GM12878 (cell line): ENCODE measurements around the gene AFTPH. TPM values are rescaled to one million over a fixed set of nuclear protein-coding genes. Genes with fewer than 3 reads are reported as not detected.

Source experiments
- ATAC-seq: fragments of 200-7000 bp; cut with Tn5 transposase; 3 replicates; pipeline ENCODE4 v1.9.1; 2020; ENCODE audit warnings: mild to moderate bottlenecking, moderate library complexity
- BruUV-seq: library from RNA; stranded (reverse); fragments of 400-500 nt; replicated peaks from 2 replicates; lab custom pipeline; 2021; lab: Mats Ljungman, UMichigan
- CTCF ChIA-PET: fragments of 300-600 bp; sonication (Branson Sonifier 250); formaldehyde crosslinking; extraction: SDS; loops from one replicate; lab custom pipeline; 2021; ENCODE audit warnings: inconsistent platforms; lab: Yijun Ruan, JAX
- POLR2A ChIA-PET: fragments of 350-600 bp; formaldehyde crosslinking; extraction: SDS; loops from one replicate; lab custom pipeline; 2021; ENCODE audit warnings: inconsistent platforms; lab: Charles Lee
- RAD21 ChIA-PET: fragments of 300-600 bp; sonication (Branson Sonifier 250); formaldehyde crosslinking; loops from one replicate; lab custom pipeline; 2023; ENCODE audit warnings: antibody characterized with exemption; ENCODE audit not compliant: unreplicated experiment; lab: Charles Lee
- SMC1A ChIA-PET: fragments of 300-600 bp; sonication (Branson Sonifier 250); formaldehyde crosslinking; loops from one replicate; lab custom pipeline; 2023; ENCODE audit not compliant: unreplicated experiment, uncharacterized antibody; lab: Charles Lee
- DNase-seq: peaks from one replicate; pipeline ENCODE4 v3.0.0-alpha.2; 2011; ENCODE audit warnings: low read depth, low spot score
- FAIRE-seq: peaks from 3 replicates; lab custom pipeline; 2011; peaks lifted over from hg19 to GRCh38; lab: Jason Lieb, UNC
- H2AFZ ChIP-seq: 2 replicates; pipeline ENCODE4 v1.6.0; 2011; ENCODE audit warnings: low read depth, low read length, control low read depth; ENCODE audit not compliant: control insufficient read depth
- H3K27ac ChIP-seq: 2 replicates; pipeline ENCODE4 v1.5.1; 2011; ENCODE audit warnings: control low read depth; ENCODE audit not compliant: control insufficient read depth, insufficient read depth
- H3K27me3 ChIP-seq, 2 experiments: replicated peaks in 1 of 2; 2 replicates each; pipeline versions ENCODE4 v1.6.0 to v1.6.1; 2011; ENCODE audit warnings: low read length in 1 of 2; ENCODE audit not compliant: control insufficient read depth in 2 of 2, insufficient read depth in 2 of 2
- H3K36me3 ChIP-seq, 2 experiments: 2 replicates each; pipeline ENCODE4 v1.5.1; 2011; ENCODE audit warnings: low read length in 1 of 2; ENCODE audit not compliant: control insufficient read depth in 2 of 2, insufficient read depth in 2 of 2
- H3K4me1 ChIP-seq: 2 replicates; pipeline ENCODE4 v1.6.1; 2011; ENCODE audit warnings: mild to moderate bottlenecking, low read length, moderate library complexity, mixed read lengths; ENCODE audit not compliant: control insufficient read depth, insufficient read depth
- H3K4me2 ChIP-seq: 2 replicates; pipeline ENCODE4 v1.6.0; 2011; ENCODE audit warnings: control low read depth; ENCODE audit not compliant: control insufficient read depth, insufficient read depth
- H3K4me3 ChIP-seq: fragments of 200-600 bp; sonication (generic); 2 replicates; pipeline ENCODE4 v1.5.1; 2016
- H3K79me2 ChIP-seq: 2 replicates; pipeline ENCODE4 v1.6.0; 2011; ENCODE audit warnings: low read length; ENCODE audit not compliant: control insufficient read depth, insufficient read depth
- H3K9ac ChIP-seq: 2 replicates; pipeline ENCODE4 v1.8.0; 2011; ENCODE audit warnings: low read length, control low read depth, mixed read lengths; ENCODE audit not compliant: control insufficient read depth, insufficient read depth
- H3K9me3 ChIP-seq: replicated peaks from 3 replicates; pipeline ENCODE4 v1.5.1; 2011; ENCODE audit warnings: mild to moderate bottlenecking, low read length; ENCODE audit not compliant: control insufficient read depth, insufficient read depth
- H4K20me1 ChIP-seq: 2 replicates; pipeline ENCODE4 v1.6.0; 2011; ENCODE audit not compliant: control insufficient read depth, insufficient read depth
- CREB1 ChIP-seq: IDR thresholded peaks from 2 replicates; pipeline ENCODE4 v1.6.1; 2012; ENCODE audit warnings: low read depth, mild to moderate bottlenecking, inconsistent platforms
- FOXM1 ChIP-seq: IDR thresholded peaks from 2 replicates; pipeline ENCODE4 v1.6.1; 2012; ENCODE audit warnings: low read depth, mild to moderate bottlenecking, inconsistent platforms, low read length, moderate library complexity
- GATAD2B ChIP-seq: fragments of 450-650 bp; conservative IDR thresholded peaks from 2 replicates; pipeline ENCODE4 v1.6.1; 2017; ENCODE audit warnings: low read depth, mild to moderate bottlenecking, moderate library complexity
- IKZF1 ChIP-seq: fragments of 450-650 bp; conservative IDR thresholded peaks from 2 replicates; pipeline ENCODE4 v1.6.1; 2017; ENCODE audit warnings: antibody characterized with exemption, mild to moderate bottlenecking
- IRF4 ChIP-seq: IDR thresholded peaks from 2 replicates; pipeline ENCODE4 v1.6.1; 2011; ENCODE audit warnings: low read depth, low read length
- JUNB ChIP-seq: IDR thresholded peaks from 2 replicates; pipeline ENCODE4 v1.6.1; 2016; ENCODE audit warnings: antibody characterized with exemption, mild to moderate bottlenecking
- JUND ChIP-seq: IDR thresholded peaks from 2 replicates; pipeline ENCODE4 v1.6.1; 2012; ENCODE audit warnings: low read depth, mild to moderate bottlenecking, low read length, improper control_type of control experiment, moderate library complexity
- MEF2B ChIP-seq: fragments of 450-650 bp; IDR thresholded peaks from 2 replicates; pipeline ENCODE4 v1.6.1; 2018; ENCODE audit warnings: mild to moderate bottlenecking, moderate library complexity; ENCODE audit not compliant: partially characterized antibody, poor library complexity, severe bottlenecking
- MTA3 ChIP-seq: IDR thresholded peaks from 2 replicates; pipeline ENCODE4 v1.6.1; 2012; ENCODE audit warnings: low read length, inconsistent platforms, borderline replicate concordance
- NFIC ChIP-seq: IDR thresholded peaks from 2 replicates; pipeline ENCODE4 v1.6.1; 2012; ENCODE audit warnings: low read depth, mild to moderate bottlenecking, inconsistent platforms, low read length, moderate library complexity
- POLR2AphosphoS5 ChIP-seq: IDR thresholded peaks from 2 replicates; pipeline ENCODE4 v1.6.1; 2011; ENCODE audit warnings: mild to moderate bottlenecking, low read length, inconsistent platforms
- SPI1 ChIP-seq: IDR thresholded peaks from 2 replicates; pipeline ENCODE4 v1.6.1; 2011; ENCODE audit warnings: low read depth, mild to moderate bottlenecking, low read length, moderate library complexity, borderline replicate concordance; ENCODE audit not compliant: insufficient read depth
- SREBF2 ChIP-seq: IDR thresholded peaks from 2 replicates; pipeline ENCODE4 v1.6.1; 2012; ENCODE audit warnings: mild to moderate bottlenecking, low read length
- TCF12 ChIP-seq: IDR thresholded peaks from 2 replicates; pipeline ENCODE4 v1.6.1; 2011; ENCODE audit warnings: low read depth, mild to moderate bottlenecking, low read length
- YBX1 ChIP-seq: fragments of 450-650 bp; IDR thresholded peaks from 2 replicates; pipeline ENCODE4 v1.6.1; 2016; ENCODE audit warnings: antibody characterized with exemption
- ZNF622 ChIP-seq: fragments of 450-650 bp; IDR thresholded peaks from 2 replicates; pipeline ENCODE4 v1.6.1; 2017; ENCODE audit warnings: mild to moderate bottlenecking, inconsistent platforms
- WGBS: methylation state at CpG from one replicate; pipeline ENCODE4 v1.1.6; 2016; ENCODE audit warnings: low lambda C conversion rate; ENCODE audit not compliant: insufficient replicate concordance, insufficient coverage; ENCODE audit errors: missing lambda C conversion rate; 5-methylcytosine and 5-hydroxymethylcytosine counted together
- in situ Hi-C: fragments of 300-500 bp; cut with MboI; formaldehyde crosslinking; loops from 9 replicates; pipeline ENCODE4 v1.14.3; 2018; ENCODE audit warnings: mixed read lengths
- intact Hi-C: fragments of 100-400 bp; cut with micrococcal nuclease; formaldehyde crosslinking; loops from one replicate; pipeline ENCODE4 v1.14.2; 2022; ENCODE audit not compliant: unreplicated experiment
- polyA plus RNA-seq, 11 experiments: library from polyadenylated mRNA; depleted of rRNA in 4 of 11; unstranded in 6 of 11; stranded (reverse) in 5 of 11; fragments of >200 nt; fragmentation: Nextera tagmentation in 4 of 11; fragmentation: Illumina TruSeq in 1 of 11; extraction: Ambion mirVana in 4 of 11; extraction: Trizol in 1 of 11; gene quantifications; 1 replicate in 1 of 11; 2 replicates in 10 of 11; pipeline versions ENCODE4 v1.2.1 to v1.2.3, GENCODE V29; 2011 to 2016; ENCODE audit warnings: inconsistent platforms in 2 of 11, missing spikeins in 2 of 11, low read depth in 1 of 11
- total RNA-seq, 4 experiments: library from RNA; depleted of rRNA in 3 of 4; stranded (reverse); fragments of >200 nt in 3 of 4; fragmentation: Illumina TruSeq in 1 of 4; extraction: Trizol in 1 of 4; gene quantifications; 2 replicates each; pipeline versions ENCODE4 v1.2.1 to v1.2.3, GENCODE V29; 2013 to 2021
- TF ChIP-seq, protein P1 (sequence below): fragments of 150-350 bp; IDR thresholded peaks from 2 replicates; pipeline ENCODE4 v1.6.1; 2016; ENCODE audit warnings: low read depth, low read length
- TF ChIP-seq, protein P2 (sequence below): fragments of 450-650 bp; IDR thresholded peaks from 2 replicates; pipeline ENCODE4 v1.6.1; 2017; ENCODE audit warnings: mild to moderate bottlenecking
- TF ChIP-seq, protein P3 (sequence below): IDR thresholded peaks from 2 replicates; pipeline ENCODE4 v1.6.1; 2012; ENCODE audit warnings: low read length, inconsistent platforms

AFTPH gene
- total and polyA plus RNA-seq, 10 of the 15 experiments (the other 5 are each of a cell fraction or from before 2014, with no cell fraction given), result 25.6 to 77.3 (median 39.5) TPM

DNA sequence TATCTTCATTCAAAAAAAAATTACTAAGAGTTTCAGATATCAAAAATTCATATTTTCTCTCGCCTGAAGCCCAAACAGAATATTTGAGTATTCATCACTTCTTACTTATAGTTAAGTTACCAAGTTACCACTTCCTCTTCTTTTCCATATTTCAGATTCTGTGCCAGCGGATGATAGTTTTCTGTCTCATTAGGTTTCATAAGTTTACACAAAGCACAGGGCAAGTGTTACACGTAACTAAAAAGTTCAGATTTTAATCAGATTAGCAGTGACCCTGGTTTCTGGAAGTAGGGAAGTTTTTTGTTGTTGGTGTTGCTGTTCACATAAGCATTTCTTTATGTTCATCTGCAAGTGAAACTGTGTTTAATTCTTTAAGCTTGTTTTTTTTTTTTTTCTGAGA, 10.2 kb downstream of the AFTPH start:
- Histone ChIP-seq H3K4me1 (peaks cover 40% of the 10 kb centered on the region), H3K79me2 (peaks cover 99% of the 10 kb centered on the region), H4K20me1 (no peaks in the 10 kb centered on the region), H3K9me3 (no peaks in the 10 kb centered on the region; the same call in 2 of the 3 replicates), H3K36me3 (no peaks in the 10 kb centered on the region; a peak in 1 of 4 replicates), H3K27me3 (no peaks in the 10 kb centered on the region), H3K4me2 (peak overlapping the region; percentile 70), H3K27ac (peak overlapping the region; percentile 36; the same call in 1 of the 2 replicates), H3K9ac (no peak overlapping the region), H3K4me3 (no peak overlapping the region; the same call in 1 of the 2 replicates), H2AFZ (no peak overlapping the region)
- ChIA-PET CTCF (interaction anchor here (0.7 to 3.8 kb wide), 5 partner anchors 10 to 196 kb away, joined by 3 to 39 read pairs (median 3); partner anchors contain the start of gene AFTPH), SMC1A (interaction anchor here (0.7 to 3.7 kb wide), 4 partner anchors 10 to 68 kb away, joined by 3 to 29 read pairs (median 6); partner anchors contain the start of gene AFTPH), RAD21 (interaction anchor here (1.3 to 5.0 kb wide), 4 partner anchors 10 to 204 kb away, joined by 3 to 48 read pairs (median 4); partner anchors contain the start of gene AFTPH), POLR2A (interaction anchor here (0.6 to 2.7 kb wide), 4 partner anchors 10 to 393 kb away, joined by 3 to 15 read pairs (median 6); partner anchors contain the start of gene AFTPH)
- BruUV-seq, result no TSS peak
- peak; percentile 84 for FAIRE-seq
- intact Hi-C loops, result loop anchor here (5.0 kb wide), 1 partner anchor 392 kb away; the partner anchor contains the start of gene PELI1
- peak; percentile 48 for DNase-seq
- in situ Hi-C loops, result no loop called here
- ATAC-seq, result peak; percentile 57
- 4% methylated on average over 3 of the region's 3 CpGs for WGBS
- TF ChIP-seq JUNB (peak; percentile 46), MEF2B (no peak), SREBF2 (no peak), SPI1 (peak; percentile 85), IRF4 (0 out of 2 replicates have a peak, but pooled peaks have one; percentile 22), FOXM1 (peak; percentile 26; the same call in 1 of the 2 replicates), CREB1 (peak; percentile 26; the same call in 1 of the 2 replicates), IKZF1 (peak; percentile 59), TCF12 (no peak), ZNF622 (no peak), MTA3 (peak; percentile 49; the same call in 1 of the 2 replicates), POLR2AphosphoS5 (no peak), YBX1 (no peak), JUND (no peak), NFIC (peak; percentile 78), GATAD2B (no peak)
- TF ChIP-seq, protein P1, sequence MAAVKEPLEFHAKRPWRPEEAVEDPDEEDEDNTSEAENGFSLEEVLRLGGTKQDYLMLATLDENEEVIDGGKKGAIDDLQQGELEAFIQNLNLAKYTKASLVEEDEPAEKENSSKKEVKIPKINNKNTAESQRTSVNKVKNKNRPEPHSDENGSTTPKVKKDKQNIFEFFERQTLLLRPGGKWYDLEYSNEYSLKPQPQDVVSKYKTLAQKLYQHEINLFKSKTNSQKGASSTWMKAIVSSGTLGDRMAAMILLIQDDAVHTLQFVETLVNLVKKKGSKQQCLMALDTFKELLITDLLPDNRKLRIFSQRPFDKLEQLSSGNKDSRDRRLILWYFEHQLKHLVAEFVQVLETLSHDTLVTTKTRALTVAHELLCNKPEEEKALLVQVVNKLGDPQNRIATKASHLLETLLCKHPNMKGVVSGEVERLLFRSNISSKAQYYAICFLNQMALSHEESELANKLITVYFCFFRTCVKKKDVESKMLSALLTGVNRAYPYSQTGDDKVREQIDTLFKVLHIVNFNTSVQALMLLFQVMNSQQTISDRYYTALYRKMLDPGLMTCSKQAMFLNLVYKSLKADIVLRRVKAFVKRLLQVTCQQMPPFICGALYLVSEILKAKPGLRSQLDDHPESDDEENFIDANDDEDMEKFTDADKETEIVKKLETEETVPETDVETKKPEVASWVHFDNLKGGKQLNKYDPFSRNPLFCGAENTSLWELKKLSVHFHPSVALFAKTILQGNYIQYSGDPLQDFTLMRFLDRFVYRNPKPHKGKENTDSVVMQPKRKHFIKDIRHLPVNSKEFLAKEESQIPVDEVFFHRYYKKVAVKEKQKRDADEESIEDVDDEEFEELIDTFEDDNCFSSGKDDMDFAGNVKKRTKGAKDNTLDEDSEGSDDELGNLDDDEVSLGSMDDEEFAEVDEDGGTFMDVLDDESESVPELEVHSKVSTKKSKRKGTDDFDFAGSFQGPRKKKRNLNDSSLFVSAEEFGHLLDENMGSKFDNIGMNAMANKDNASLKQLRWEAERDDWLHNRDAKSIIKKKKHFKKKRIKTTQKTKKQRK, result no peak
- TF ChIP-seq, protein P2, sequence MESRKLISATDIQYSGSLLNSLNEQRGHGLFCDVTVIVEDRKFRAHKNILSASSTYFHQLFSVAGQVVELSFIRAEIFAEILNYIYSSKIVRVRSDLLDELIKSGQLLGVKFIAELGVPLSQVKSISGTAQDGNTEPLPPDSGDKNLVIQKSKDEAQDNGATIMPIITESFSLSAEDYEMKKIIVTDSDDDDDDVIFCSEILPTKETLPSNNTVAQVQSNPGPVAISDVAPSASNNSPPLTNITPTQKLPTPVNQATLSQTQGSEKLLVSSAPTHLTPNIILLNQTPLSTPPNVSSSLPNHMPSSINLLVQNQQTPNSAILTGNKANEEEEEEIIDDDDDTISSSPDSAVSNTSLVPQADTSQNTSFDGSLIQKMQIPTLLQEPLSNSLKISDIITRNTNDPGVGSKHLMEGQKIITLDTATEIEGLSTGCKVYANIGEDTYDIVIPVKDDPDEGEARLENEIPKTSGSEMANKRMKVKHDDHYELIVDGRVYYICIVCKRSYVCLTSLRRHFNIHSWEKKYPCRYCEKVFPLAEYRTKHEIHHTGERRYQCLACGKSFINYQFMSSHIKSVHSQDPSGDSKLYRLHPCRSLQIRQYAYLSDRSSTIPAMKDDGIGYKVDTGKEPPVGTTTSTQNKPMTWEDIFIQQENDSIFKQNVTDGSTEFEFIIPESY, result no peak
- TF ChIP-seq, protein P3, sequence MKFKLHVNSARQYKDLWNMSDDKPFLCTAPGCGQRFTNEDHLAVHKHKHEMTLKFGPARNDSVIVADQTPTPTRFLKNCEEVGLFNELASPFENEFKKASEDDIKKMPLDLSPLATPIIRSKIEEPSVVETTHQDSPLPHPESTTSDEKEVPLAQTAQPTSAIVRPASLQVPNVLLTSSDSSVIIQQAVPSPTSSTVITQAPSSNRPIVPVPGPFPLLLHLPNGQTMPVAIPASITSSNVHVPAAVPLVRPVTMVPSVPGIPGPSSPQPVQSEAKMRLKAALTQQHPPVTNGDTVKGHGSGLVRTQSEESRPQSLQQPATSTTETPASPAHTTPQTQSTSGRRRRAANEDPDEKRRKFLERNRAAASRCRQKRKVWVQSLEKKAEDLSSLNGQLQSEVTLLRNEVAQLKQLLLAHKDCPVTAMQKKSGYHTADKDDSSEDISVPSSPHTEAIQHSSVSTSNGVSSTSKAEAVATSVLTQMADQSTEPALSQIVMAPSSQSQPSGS, result 0 out of 2 replicates have a peak, but pooled peaks have one; percentile 24
